Measurements from ENCODE around the gene PRICKLE4. TPM values are rescaled to one million over a fixed set of nuclear protein-coding genes. Genes with fewer than 3 reads are reported as not detected.

The PRICKLE4 gene
- polyA plus RNA-seq, 1 experiment: not detected

- CTCF ChIA-PET: interaction anchor here (1.4 to 1.8 kb wide), 2 partner anchors 50 to 84 kb away, joined by 4 to 5 read pairs; partner anchors contain the start of genes BYSL and MED20
- Histone ChIP-seq H3K4me3 (ENCODE audit: low read depth, low read length) (no peak overlapping the region), H3K27ac (ENCODE audit: low read depth, low read length) (no peak overlapping the region), H3K27me3 (ENCODE audit: control insufficient read depth, insufficient read depth, low read length) (no peaks in the 10 kb centered on the region), H3K9me3 (ENCODE audit: control insufficient read depth, insufficient read depth, low read length) (no peaks in the 10 kb centered on the region)
- POLR2A ChIA-PET: no interaction called here
- no peak for DNase-seq (ENCODE audit: low read depth, low spot score)
- TF ChIP-seq CTCF (IDR thresholded peaks at IDR 0.05; ENCODE audit: low read depth, low read length): no peak
Observed at GRCh38 chr6:41836660-41837052, 56.1 kb downstream of the PRICKLE4 start.

Small RNA genes within 50 kb of the gene (small RNA-seq; reads per million reads assigned to genes)
- gene AL365205.2 (ENCODE audit: insufficient read length, low read depth) (not detected), gene AL365205.3 (ENCODE audit: insufficient read length, low read depth) (not detected), gene RF00393 (ENCODE audit: insufficient read length, low read depth) (not detected)

Other genes with a start within 250 kb of the PRICKLE4 start
- gene FOXP4, start 234.4 kb upstream of the PRICKLE4 start, polyA plus RNA-seq (2011; rRNA removed): 1.9 and 3.1 TPM in 2 replicates
- gene MDFI, start 142.3 kb upstream of the PRICKLE4 start, polyA plus RNA-seq (2011; rRNA removed): 0.19 and 0.35 TPM in 2 replicates
- gene TFEB, start 45.2 kb upstream of the PRICKLE4 start, polyA plus RNA-seq (2011; rRNA removed): 3.9 and 4.3 TPM in 2 replicates
- not detected in 2 replicates for gene PGC, start 33.4 kb upstream of the PRICKLE4 start, polyA plus RNA-seq (2011; rRNA removed)
- 2.2 and 2.6 TPM in 2 replicates for gene FRS3, start 882 bp upstream of the PRICKLE4 start, polyA plus RNA-seq (2011; rRNA removed)
- 165 and 192 TPM in 2 replicates for gene TOMM6, start 6.9 kb downstream of the PRICKLE4 start, polyA plus RNA-seq (2011; rRNA removed)
- 2.9 and 3.0 TPM in 2 replicates for gene USP49, start 114.6 kb downstream of the PRICKLE4 start, polyA plus RNA-seq (2011; rRNA removed)
- gene MED20, start 140.4 kb downstream of the PRICKLE4 start, polyA plus RNA-seq (2011; rRNA removed): 45.0 and 48.6 TPM in 2 replicates
- gene BYSL, start 140.7 kb downstream of the PRICKLE4 start, polyA plus RNA-seq (2011; rRNA removed): 18.1 and 25.1 TPM in 2 replicates
- 25.8 and 30.9 TPM in 2 replicates for gene CCND3, start 161.0 kb downstream of the PRICKLE4 start, polyA plus RNA-seq (2011; rRNA removed)